Left renal cortex interstitium (tissue), 4 donors: ENCODE data around the gene GADD45GIP1. TPM values are rescaled to one million over a fixed set of nuclear protein-coding genes. Genes with fewer than 3 reads are reported as not detected.
"Not testable (repeated sequence)": the region's sequence is repeated elsewhere in the genome, so short reads cannot be mapped to it uniquely, and the experiment has no call there.

ENCODE experiments used
- DNase-seq, 4 donors: peaks; one replicate each; pipeline ENCODE4 v3.0.0-alpha.2; 2013; ENCODE audit warnings: low read depth in 4 of 4, low spot score in 2 of 4, missing footprints in 1 of 4
- polyA plus RNA-seq, 4 donors: library from polyadenylated mRNA; unstranded; fragments of 120-200 nt; gene quantifications; one replicate each; pipeline ENCODE4 v1.2.1, GENCODE V29; 2013; ENCODE audit not compliant: insufficient read length in 4 of 4

Gene GADD45GIP1
- polyA plus RNA-seq, 4 donors, result 29.9 to 54.1 (median 39.2) TPM

- no peak for DNase-seq
These were observed 33.8 kb upstream of the GADD45GIP1 start for GRCh38 chr19:12990853-12991252.

- no peak for DNase-seq
These were observed 33.4 kb upstream of the GADD45GIP1 start for GRCh38 chr19:12990431-12990830.

GRCh38 chr19:12987781-12988180 is 30.8 kb upstream of the GADD45GIP1 start:
- DNase-seq, result no peak

GRCh38 chr19:12987190-12987589 is 30.2 kb upstream of the GADD45GIP1 start:
- no peak for DNase-seq

GRCh38 chr19:12986726-12987125 is 29.7 kb upstream of the GADD45GIP1 start:
- no peak for DNase-seq

GRCh38 chr19:12985049-12985776 is 28.2 kb upstream of the GADD45GIP1 start:
- DNase-seq, result no peak

GRCh38 chr19:12984683-12985048 is 27.6 kb upstream of the GADD45GIP1 start:
- no peak for DNase-seq

- DNase-seq, result no peak
These were observed 27.2 kb upstream of the GADD45GIP1 start for GRCh38 chr19:12984143-12984627.

GRCh38 chr19:12983542-12984142 is 26.6 kb upstream of the GADD45GIP1 start:
- peak in 1 of 4 donors; percentile 46 for DNase-seq

- DNase-seq, result no peak
These were observed 26.1 kb upstream of the GADD45GIP1 start for GRCh38 chr19:12983091-12983490.

- no peak for DNase-seq
These were observed 25.6 kb upstream of the GADD45GIP1 start for GRCh38 chr19:12982648-12983047.

- no peak for DNase-seq
These were observed 23.0 kb upstream of the GADD45GIP1 start for GRCh38 chr19:12979974-12980373.

- DNase-seq, result not testable (repeated sequence)
These were observed 19.1 kb upstream of the GADD45GIP1 start for GRCh38 chr19:12976109-12976508.

GRCh38 chr19:12975221-12975741 is 18.3 kb upstream of the GADD45GIP1 start:
- DNase-seq, result no peak

GRCh38 chr19:12974301-12975220 is 17.5 kb upstream of the GADD45GIP1 start:
- no peak for DNase-seq

GRCh38 chr19:12973236-12973635 is 16.2 kb upstream of the GADD45GIP1 start:
- DNase-seq, result no peak

- DNase-seq, result no peak
These were observed 13.2 kb upstream of the GADD45GIP1 start for GRCh38 chr19:12970070-12970820.

GRCh38 chr19:12969292-12969988 is 12.4 kb upstream of the GADD45GIP1 start, which contains the start of gene DAND5:
DAND5 (plus strand) TSS chr19:12969576; CDS start chr19:12969661, 85 bp downstream.
- no peak for DNase-seq

- DNase-seq, result no peak
These were observed 10.9 kb upstream of the GADD45GIP1 start for GRCh38 chr19:12967907-12968306.

- no peak for DNase-seq
These were observed 8.8 kb upstream of the GADD45GIP1 start for GRCh38 chr19:12965812-12966135.
